ENCODE data around the gene RORC.

The RORC gene

GRCh38 chr1:151847867-151848596, 16.4 kb upstream of the RORC start:
- no peak for DNase-seq

GRCh38 chr1:151846686-151847237, 15.2 kb upstream of the RORC start:
- no peak for DNase-seq

GRCh38 chr1:151846062-151846568, 14.5 kb upstream of the RORC start:
- DNase-seq = no peak

- no peak for DNase-seq
Observed at GRCh38 chr1:151843398-151843797, 11.8 kb upstream of the RORC start.

GRCh38 chr1:151841141-151841540, 9.5 kb upstream of the RORC start:
- no peak for DNase-seq

GRCh38 chr1:151840421-151840820, 8.8 kb upstream of the RORC start:
- DNase-seq = no peak

- DNase-seq = peak; percentile 56
Observed at GRCh38 chr1:151839457-151840403, 8.1 kb upstream of the RORC start, which contains the start of gene C2CD4D. Gene C2CD4D (minus strand): TSS chr1:151839820. CDS start chr1:151838989, 831 bp downstream.

- DNase-seq = no peak
Observed at GRCh38 chr1:151839082-151839412, 7.4 kb upstream of the RORC start.

- no peak for DNase-seq
Observed at GRCh38 chr1:151838222-151839081, 6.8 kb upstream of the RORC start.

- no peak for DNase-seq
Observed at GRCh38 chr1:151837884-151838221, 6.3 kb upstream of the RORC start.

- DNase-seq = peak; percentile 28
Observed at GRCh38 chr1:151837197-151837596, 5.6 kb upstream of the RORC start.

- no peak for DNase-seq
Observed at GRCh38 chr1:151835596-151835995, 4.0 kb upstream of the RORC start.

GRCh38 chr1:151834239-151834638, 2.6 kb upstream of the RORC start:
- DNase-seq = no peak

GRCh38 chr1:151833172-151833900, 1.7 kb upstream of the RORC start:
- no peak for DNase-seq

- DNase-seq = no peak
Observed at GRCh38 chr1:151832318-151832980, 847 bp upstream of the RORC start.

- DNase-seq = no peak
Observed at GRCh38 chr1:151831256-151831591, 378 bp downstream of the RORC start.

GRCh38 chr1:151830055-151830454, 1.5 kb downstream of the RORC start:
- DNase-seq = no peak

GRCh38 chr1:151829352-151830046, 2.1 kb downstream of the RORC start:
- DNase-seq = no peak

GRCh38 chr1:151828921-151829320, 2.7 kb downstream of the RORC start:
- DNase-seq = no peak

- no peak for DNase-seq
Observed at GRCh38 chr1:151827853-151828252, 3.7 kb downstream of the RORC start.
